T-helper 2 cell (primary cell): ENCODE data around the gene LRRC4B.
A peak's percentile ranks its signal among the peaks of the same experiment; 100 is the strongest.

Experiments
- DNase-seq, 5 experiments: peaks; one replicate each; pipeline versions ENCODE4 v3.0.0 to v3.0.0-alpha.2; 2012 to 2022

LRRC4B gene

GRCh38 chr19:50520822-50521465 lies 47.3 kb downstream of the LRRC4B start:
- no peak for DNase-seq

- DNase-seq, result no peak
These were observed 49.1 kb downstream of the LRRC4B start for GRCh38 chr19:50519006-50519575.

GRCh38 chr19:50518091-50519005 lies 49.9 kb downstream of the LRRC4B start:
- DNase-seq, result no peak

DNA sequence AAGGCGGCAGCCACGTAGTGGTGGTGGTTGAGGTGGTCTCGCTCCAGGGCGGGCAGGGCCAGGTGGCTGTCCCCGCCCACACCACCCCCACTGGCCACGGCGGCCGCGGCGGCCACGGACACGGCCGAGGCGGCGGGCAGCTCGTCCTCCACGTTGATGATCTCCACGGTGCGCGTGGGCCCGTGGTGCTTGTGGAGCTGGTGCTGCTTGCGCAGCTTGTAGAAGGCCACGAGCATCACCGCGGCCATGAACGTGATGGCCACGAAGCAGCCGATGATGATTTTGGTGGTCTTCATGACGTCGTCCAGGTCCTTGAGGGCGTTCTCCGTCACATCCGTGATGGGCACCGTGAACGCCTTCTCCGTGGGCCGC lies 50.5 kb downstream of the LRRC4B start:
- DNase-seq, result no peak

GRCh38 chr19:50516964-50517703 lies 51.1 kb downstream of the LRRC4B start:
- DNase-seq, result no peak

- no peak for DNase-seq
These were observed 51.8 kb downstream of the LRRC4B start for GRCh38 chr19:50516456-50516855.

DNA sequence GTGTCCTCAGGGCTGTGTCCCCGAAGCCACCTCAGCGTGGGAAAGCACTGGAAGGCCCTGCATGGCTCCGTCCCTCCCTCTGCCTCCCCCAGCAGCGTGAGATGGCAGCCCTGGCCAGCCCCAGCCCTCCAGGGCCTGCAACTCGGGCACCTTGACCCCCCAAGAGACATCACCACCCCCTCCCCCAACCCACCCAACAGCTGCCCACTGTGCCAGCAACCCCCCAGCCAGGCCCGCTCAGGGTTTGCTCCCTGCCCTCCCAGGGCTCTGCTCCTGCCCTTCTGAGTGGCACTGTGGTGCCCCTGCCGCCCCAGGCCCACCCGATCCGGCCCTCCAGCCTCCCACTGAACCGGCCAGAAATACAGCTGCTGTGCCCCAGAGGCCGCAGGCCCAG lies 53.1 kb downstream of the LRRC4B start:
- DNase-seq, result no peak

- no peak for DNase-seq
These were observed 53.7 kb downstream of the LRRC4B start for GRCh38 chr19:50514346-50515167.

DNA sequence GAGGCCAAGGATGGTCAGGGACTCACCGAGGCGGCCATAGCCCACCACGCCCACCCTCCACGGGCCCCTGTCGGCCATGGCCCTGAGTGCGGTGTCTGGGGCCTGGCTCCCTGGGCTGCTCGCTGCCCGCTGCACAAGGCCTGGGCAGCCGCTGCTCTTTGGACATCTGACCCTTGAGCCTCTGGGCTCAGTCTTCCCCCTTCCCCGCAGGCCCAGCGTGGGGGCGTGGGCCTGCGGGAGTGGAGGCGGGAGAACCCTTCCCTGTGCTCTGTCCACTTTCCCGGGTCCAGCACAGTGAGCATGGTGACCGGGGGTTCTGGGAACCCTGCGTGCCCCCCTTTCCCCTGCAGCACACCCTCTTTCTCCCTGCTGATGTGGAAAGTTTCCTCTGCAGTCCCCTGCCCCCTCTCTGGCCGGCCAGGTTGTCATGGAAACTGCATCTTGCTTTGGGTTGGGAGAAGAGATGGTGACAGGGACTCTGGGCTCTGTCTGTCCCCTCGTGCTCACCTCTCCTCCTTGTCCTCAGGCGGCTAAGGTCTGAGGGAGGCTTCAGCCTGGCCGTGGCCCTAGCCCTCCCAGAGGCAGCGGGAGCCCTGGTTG lies 54.4 kb downstream of the LRRC4B start, which contains the start of gene ASPDH:
Gene ASPDH (minus strand): TSS at position 168 of the 600 bp plus-strand sequence. CDS start 90 bp downstream, at position 78.
- DNase-seq, result no peak

DNA sequence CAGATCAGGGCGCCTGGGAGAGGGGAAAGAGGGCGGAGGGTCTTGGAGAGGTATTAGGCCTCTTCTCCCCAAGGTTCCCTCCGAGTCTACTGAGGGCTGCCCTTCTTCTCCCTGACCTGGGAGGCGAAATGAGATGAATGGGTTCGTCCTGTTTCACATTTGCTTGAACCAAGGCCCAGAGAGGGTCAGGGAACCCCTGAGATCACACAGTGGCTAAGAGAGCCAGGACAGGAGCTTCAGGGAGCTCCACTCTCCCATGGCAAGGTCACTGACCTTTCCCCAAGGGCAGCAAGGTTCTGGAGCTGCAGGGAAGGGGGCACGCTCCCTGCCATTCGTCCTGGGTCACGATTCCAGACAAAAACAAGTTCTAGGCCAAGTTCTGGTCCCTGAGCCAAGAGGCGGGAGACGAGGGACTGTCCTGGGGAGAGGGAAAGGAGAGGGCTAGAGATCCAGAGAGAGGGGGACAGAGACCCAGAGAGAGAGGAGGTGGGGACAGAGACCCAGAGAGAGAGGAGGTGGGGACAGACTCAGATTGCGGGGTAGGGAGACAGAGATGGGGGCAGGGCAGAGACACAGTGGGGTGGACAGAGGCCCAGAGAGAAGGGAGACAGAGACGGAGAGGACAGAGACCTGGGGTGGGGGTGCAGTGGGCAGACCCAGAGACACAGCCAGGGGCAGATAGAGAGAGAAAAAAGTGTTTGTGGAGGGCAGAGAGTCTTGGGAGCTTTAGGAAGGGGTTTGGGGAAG lies 55.1 kb downstream of the LRRC4B start:
- no peak for DNase-seq

- DNase-seq, result no peak
These were observed 55.9 kb downstream of the LRRC4B start for GRCh38 chr19:50512112-50512998.

DNA sequence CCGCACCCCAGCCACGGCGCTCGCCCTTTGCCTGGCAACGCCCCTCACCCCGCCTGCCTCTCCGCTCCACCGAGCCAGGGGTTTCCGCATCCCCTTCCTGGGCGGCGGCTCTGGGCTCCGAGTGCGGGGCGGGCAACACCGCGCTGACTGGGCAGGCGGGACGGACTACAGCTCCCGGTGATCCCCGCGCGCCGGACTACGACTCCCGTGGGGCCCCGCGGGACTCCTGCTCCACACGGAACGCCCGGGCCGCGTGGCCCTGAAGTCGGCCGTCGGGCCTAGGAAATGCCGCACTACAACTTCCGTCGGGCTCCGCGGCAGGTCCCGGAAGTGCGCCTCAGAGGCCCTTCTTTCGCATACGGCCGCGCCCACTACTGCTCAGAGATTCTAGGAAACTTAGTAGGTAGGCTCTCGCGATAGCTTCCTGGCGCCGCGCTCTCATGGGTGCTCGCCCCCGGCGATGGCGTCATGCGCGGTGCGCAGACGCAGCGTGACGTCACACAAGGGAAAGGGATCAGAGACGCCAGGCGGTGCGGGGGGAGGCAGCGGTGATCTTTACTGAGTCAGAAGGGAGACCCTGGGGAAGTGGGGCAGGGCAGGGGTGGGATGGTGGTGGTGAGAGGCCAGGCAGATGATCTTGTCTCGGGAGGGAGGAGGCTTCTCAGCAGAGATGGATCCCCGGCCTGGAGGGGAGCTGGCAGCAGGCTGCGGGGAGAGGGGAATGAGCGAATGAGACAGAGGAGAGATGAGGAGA lies 57.0 kb downstream of the LRRC4B start, which contains the start of gene JOSD2:
Gene JOSD2 (minus strand): TSS at position 123 of the 754 bp plus-strand sequence. CDS start 760 bp downstream, outside the sequence.
- peak; percentile 92 to 100 (median 96) for DNase-seq

- DNase-seq, result no peak
These were observed 57.6 kb downstream of the LRRC4B start for GRCh38 chr19:50510700-50511068.

- DNase-seq, result no peak
These were observed 58.0 kb downstream of the LRRC4B start for GRCh38 chr19:50510121-50510670.

- DNase-seq, result no peak
These were observed 58.9 kb downstream of the LRRC4B start for GRCh38 chr19:50509366-50509765.

DNA sequence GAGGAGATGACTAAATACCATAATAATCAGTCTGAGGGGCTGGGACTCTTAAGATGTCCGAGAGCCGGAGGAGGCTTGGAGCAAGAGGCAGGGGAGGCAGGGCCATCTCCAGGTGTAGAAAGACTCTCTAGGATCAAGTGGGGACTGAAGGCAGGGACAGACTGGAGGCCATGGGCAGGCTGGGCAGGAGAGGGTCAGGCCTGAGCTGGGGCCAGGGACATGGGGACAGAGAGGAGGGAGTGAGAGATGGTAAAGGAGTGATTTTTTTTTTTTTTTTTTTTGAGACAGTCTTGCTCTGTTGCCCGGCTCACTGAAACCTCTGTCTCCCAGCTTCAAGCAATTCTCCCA lies 59.4 kb downstream of the LRRC4B start:
- DNase-seq, result no peak

- DNase-seq, result no peak
These were observed 60.9 kb downstream of the LRRC4B start for GRCh38 chr19:50507376-50507775.

DNA sequence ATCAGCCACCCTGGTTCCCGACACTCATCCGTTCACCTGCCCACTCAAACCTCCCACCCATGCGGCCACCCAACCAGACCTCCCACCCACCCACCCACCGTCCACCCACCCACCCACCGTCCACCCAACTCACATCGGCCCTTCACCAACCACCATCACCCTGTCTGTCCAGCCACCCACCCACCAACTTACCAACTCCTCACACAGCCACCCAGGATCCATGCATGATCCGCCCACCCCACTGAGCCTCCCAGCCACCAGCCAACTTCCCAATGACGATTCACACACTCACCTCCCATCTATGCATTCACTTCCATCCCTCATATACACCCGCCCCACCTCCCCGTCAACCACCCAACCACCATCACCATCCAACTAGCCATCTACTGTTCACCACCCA lies 61.5 kb downstream of the LRRC4B start:
- no peak for DNase-seq
